ENCODE data around the gene OLFML1. TPM values are rescaled to one million over a fixed set of nuclear protein-coding genes. Genes with fewer than 3 reads are reported as not detected.

OLFML1 gene
- polyA plus RNA-seq (ENCODE audit: insufficient read length in 4 of 4): 100 to 1,000 TPM in 1 of 4 donors, 10 to 100 TPM in 3; 31.5 to 220 (median 47.8) TPM

DNA sequence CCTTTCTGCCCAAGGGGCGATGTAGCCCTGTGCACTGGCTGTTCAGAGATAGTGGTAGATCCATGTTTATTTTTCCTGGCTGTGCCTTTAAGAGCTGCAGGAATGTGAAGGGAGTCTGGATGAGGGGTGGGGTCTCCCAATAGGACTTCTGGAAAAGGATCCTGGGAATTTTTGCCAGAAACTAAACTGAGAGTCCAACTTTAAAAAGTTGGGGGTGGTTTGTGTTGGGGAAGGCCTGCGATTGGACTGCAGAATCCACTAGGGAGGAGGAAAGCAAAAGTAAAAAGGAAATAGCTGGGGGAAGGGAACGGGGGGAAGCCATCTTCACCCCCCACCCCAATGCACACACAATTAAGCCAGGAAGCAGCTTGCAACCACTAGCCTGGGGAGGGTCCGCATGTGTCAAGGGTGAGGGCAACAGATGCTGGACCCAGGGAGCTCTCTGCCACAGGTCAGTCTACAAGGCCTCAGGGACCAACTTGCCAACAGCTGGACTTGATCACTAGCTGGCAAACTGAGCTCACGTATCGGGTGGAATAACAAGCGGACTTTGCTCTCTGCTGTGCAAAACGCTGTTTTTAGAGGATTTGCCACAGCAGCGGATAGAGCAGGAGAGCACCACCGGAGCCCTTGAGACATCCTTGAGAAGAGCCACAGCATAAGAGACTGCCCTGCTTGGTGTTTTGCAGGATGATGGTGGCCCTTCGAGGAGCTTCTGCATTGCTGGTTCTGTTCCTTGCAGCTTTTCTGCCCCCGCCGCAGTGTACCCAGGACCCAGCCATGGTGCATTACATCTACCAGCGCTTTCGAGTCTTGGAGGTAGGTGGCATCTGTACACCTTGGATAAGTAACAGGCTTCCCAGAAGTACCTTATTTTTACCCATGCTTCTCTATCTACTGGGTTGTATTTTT lies at the start of gene OLFML1:
TSS of gene OLFML1 (plus strand) at position 321 of the 912 bp plus-strand sequence. CDS start at position 691, 370 bp downstream.
- peak; percentile 37 to 49 (median 42) for DNase-seq (ENCODE audit: low read depth in 4 of 4, low spot score in 3 of 4)

DNA sequence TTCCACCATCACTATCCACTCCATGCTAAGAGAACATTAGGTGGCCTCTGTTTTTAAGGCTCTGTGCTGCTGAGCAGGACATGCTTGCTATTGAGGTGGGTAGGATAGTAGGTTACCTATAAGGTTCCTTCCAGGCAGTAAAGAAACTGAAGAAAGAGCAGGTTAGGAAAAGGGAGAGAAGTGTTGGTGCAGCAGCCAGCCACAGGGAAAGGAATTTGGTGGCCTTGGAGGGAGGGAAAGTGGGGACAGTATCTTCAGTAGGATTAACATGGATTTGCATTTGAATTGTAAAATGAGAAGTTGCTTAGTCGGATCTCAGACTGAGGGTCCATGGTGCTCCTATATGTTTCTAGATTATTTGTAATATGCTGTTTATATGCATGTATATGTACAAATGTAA lies 49.2 kb upstream of the OLFML1 start:
- DNase-seq (ENCODE audit: low read depth in 4 of 4, low spot score in 3 of 4): no peak

DNA sequence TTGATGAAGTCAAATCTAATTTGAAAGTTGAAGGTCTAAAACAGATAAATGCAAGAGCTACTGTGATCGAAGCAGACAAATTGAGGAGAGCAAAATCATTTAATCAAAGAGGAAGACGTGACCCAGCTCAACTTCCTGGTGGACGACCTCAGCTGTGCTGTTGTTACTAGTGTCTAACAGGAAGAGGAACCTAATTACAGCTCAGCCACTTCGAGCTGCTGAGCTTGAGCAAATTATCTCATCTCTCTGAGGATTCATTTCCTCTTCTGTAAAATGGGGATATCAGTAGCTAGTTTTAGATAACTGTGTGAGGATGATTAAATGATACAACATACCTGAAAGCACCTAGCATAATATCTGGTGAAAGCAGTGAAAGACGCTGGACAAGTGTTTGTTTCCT lies 48.6 kb upstream of the OLFML1 start:
- no peak for DNase-seq (ENCODE audit: low read depth in 4 of 4, low spot score in 3 of 4)

DNA sequence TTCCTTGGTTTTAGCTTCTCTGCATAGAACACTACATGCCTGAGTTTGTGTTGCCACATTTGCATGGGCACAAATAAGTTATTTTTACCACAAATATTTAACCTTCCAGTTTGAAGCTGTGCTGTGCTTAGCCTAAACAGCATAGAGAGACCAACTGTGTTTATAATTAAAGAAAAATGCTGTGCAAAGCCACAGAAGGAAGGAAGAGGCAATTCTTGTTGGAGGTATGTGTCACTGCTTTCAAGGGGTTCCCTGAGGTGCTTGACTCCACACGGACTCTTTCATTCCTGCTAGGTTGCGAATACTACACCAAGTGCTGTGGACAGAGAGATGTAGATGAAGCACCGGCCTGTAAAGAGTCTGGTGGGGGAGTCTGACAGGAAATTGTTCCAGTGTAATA lies 47.6 kb upstream of the OLFML1 start:
- no peak for DNase-seq (ENCODE audit: low read depth in 4 of 4, low spot score in 3 of 4)

DNA sequence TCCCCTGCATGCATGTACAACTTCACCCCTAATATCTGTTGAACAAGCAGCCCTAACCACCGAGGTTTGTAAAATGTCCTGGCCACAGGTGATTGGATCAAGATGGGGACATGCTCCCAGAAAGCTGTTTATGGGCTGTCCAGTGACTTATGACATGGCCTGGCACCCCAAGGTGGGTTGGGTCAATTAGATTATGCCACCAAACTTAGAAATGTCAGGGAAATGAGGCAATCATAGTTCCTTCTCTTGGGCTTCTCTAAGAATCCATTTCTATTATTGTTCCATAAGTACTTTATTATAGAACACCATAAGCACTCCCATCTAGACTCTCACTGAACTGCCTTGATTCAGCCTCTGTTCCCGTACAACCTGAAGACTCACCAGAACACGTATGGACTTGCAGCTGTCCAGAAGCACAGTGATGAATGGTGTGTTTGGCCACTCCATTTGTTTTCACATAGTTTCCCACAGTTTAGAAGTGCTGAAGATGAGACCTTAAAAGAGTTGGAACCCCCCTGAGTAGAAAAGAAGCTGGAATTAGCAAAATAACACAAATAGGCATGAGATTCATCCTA lies 45.5 kb upstream of the OLFML1 start:
- DNase-seq (ENCODE audit: low read depth in 4 of 4, low spot score in 3 of 4): no peak

DNA sequence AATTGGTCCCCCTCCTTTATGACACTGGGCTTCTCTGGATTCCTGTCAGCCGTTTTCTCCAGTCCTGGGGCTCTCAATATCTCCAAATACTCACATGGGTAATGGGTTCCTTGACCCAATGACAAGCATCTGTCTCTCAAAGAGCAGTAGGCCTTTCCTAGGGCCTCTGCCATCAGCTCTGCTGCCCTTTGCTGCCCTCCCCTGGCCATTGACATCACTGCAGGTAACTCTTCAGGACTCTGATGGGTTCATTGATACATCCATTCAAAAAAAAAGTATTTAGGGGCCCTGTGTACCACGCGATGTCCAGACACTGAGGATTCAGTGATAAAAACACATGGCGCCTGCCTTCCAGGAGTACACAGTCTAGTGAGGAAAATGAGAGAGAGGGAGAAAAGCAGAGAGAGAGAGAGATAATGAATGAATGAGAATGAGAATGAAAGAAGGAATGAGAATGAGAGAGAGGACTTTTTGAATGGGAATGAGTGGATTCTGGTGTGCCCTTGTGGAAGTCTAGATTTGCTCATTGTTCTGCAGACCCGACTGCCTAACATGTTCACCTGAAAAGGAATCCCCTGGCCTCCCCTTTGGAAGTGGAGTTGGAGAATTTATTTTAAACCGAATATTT lies 42.6 kb upstream of the OLFML1 start:
- peak in 1 of 4 donors; percentile 24 for DNase-seq (ENCODE audit: low read depth in 4 of 4, low spot score in 3 of 4)

DNA sequence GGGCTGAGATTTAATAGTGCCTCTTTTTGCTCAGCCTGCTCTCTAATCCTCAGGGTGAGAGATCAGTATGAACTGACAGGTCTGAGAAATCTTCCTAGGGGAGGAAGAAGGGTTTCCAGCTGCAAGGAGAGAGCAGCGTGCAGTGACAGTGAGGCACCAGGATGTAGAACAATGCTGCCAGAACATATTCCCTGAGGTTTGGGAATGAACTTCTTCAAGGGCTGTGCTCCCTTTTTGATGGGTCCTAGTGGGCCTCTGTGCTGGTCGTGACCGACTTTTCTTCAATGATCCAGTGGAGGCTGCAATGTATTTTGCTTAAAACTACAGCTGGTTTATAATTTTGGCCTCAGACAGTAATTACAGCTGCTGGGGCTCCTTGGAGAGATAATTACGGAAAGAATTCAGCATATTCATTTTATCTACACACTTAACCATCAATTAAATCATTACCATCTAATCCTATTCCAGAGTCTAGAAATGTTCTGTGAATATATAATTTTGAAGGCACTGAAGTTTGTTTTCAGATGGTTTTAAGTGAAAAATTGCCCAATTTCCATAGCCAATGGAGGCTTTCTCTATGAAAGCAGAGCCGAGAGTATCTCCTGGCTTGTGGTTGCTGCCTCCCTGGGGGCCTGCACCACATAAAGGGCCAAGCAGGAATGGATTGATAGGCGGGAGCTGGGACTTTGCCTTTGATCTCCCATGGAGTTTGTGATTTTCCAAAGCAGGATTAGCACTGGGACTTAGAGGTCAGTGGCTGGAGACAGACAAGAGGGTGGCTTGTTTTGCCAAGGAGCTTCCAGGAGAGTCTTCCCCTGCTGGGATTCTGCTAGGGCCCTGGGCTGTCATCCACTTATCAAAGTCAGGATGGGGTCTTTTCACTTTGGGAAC lies 41.0 kb upstream of the OLFML1 start:
- DNase-seq (ENCODE audit: low read depth in 4 of 4, low spot score in 3 of 4): no peak

DNA sequence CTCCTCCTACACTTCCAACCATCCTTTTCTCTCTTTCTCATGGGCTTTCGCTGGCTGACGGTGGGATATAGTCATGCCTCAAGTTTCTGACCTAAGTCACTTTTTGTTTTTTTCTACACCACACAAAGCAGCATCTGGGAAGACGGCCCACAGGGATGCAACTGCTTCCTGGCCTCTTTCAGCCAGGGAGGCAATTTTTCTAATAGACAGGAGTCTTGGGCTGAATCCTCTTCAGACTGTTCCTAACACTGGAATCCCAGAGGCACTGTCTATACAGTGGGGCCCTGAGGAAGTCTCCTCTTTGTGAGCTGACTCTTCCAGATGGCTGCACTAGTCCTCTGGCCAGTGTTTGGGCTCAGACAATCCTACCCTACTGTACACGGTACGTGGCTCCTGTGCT lies 39.7 kb upstream of the OLFML1 start:
- no peak for DNase-seq (ENCODE audit: low read depth in 4 of 4, low spot score in 3 of 4)

DNA sequence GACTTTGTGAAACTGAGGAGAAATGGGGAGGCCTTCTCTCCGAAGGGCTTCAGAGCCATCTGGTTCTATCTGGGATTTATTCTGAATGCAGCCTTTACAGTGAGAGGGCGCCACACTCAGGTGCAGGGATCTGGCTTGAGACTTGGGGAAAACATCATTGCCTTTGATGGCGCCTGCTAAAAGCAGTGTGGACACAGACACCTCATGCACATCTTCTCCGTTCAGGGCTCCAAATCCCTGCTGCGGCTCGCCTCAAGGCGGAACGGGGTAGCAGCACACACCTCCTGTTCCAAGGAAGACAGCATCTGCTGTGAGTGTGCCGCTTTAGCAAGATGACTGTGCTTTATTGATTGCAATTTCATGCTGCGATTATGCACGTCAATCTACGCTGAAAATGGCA lies 37.1 kb upstream of the OLFML1 start:
- DNase-seq (ENCODE audit: low read depth in 4 of 4, low spot score in 3 of 4): no peak

DNA sequence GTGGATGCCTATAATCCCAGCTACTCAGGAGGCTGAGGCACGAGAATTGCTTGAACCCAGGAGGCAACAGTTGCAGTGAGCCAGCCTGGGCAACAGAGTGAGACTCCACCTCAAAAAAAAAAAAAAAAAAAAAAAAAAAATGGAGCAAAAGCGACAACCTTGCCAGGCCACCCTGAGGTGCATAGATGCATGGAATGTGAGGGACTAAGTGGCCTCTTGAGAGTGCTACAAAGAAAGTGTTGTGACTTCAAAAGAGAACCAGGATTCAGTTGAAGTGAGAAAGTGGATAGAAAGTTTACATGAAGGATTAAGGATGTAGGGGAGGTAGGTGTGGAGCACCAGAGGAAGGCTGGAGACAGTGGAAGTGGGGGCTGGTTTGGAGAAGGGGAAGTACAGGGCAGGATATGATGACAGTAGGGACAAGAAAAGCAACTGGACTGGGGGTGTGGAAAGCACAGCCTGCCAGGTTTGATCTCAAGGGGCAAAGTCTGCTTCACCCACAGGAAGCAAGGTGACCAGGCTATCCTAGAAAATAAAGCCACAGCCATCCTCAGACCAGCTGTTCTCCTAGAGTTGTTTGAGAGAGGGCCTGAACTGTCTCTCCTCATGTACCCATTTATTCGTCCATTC lies 36.0 kb upstream of the OLFML1 start:
- DNase-seq (ENCODE audit: low read depth in 4 of 4, low spot score in 3 of 4): no peak

DNA sequence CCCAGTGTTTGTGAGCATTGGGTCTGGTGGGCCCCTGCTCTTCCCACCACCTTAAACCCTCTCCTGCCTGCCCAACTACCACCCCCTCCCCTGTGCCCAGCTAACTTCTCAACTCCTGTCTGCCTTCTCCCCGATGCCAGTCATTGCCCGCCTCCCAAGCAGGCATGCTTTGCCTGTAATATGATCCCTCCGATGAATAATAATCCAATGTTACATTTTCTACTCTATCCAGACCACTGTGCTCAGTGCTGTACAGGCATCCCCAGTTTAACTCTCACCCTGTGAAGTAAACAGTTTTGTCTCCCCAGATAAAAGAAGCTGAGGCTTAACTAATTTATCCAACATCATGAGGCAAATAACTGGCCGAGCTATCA lies 35.5 kb upstream of the OLFML1 start:
- no peak for DNase-seq (ENCODE audit: low read depth in 4 of 4, low spot score in 3 of 4)

DNA sequence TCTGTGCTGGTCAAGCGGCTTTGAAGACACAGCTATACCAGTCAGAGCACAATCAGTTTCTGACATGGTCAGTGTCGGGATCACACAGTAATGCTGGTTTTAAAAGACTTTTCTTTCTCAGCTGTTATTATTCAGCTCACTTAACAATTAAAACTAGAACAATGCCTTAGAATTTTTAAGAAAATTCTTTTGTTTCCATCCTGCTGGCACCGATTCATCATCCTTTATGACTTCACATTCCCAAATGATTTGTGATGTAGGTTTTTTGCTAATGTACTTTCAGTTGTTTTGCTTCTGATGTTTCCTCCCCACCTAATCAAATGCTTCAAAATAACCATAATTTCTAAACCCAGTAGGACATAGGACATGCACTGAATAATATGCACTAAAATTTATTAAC lies 34.5 kb upstream of the OLFML1 start:
- DNase-seq (ENCODE audit: low read depth in 4 of 4, low spot score in 3 of 4): no peak

DNA sequence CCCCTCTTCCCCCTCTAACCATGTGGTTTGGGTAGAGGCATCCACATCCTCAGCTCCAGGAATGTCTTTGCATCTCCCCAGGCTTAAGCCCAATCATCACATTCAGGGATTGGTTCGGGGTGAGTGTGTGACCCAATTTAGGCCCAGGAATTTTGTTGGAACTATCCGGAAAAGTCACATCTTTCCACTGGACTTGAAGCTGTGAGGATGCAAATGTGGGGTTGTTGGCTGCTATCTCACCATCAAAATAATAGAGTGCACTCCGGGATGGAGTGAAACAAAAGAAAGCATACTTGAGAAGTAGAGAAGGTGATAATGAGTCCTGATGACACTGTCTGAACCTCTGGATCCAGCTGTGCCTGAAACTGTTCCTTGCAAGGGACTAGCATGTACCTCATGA lies 33.8 kb upstream of the OLFML1 start:
- no peak for DNase-seq (ENCODE audit: low read depth in 4 of 4, low spot score in 3 of 4)

DNA sequence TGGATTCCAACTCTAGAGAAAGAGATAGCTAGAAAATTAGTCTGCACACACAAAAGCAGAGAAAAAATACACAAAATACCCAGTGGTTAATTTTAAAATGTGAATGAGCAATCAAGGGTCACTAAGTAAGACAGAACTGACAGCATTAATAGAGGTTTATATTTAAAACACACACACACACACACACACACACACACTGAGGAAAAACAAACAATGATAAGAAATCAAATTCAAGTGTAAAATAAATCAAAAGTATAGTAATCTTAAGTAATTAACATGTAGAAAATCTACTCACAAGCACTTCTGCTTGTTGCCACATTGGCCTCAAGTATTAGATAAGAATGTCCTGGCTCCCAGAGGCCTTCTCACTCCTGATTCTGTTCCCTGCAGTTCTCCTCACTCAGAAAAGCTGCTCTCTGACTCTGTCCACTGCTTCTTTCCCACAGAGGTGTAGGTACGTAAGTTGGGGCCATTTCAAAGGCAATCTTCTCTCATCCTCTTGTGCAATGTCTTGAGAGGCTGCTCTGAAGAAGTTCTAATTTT lies 33.3 kb upstream of the OLFML1 start:
- DNase-seq (ENCODE audit: low read depth in 4 of 4, low spot score in 3 of 4): no peak

DNA sequence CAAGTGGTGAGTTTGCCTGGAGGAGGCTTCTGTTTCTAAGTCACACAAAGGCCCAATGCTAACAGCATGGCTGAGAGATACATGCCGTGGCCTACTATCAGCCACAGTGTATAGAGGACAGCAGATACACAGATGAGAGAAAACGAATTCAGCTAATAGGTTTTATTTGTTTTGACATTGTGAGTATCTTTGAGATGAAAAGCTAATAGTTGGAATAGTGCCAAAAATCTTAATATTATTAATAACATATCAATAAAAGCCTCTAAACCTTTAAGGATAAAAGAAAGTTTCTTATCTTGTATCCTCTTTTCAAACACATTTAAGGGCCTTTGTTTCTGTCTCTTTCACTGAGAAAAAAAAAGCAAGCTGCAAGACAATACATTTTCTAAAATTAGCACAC lies 30.5 kb upstream of the OLFML1 start:
- no peak for DNase-seq (ENCODE audit: low read depth in 4 of 4, low spot score in 3 of 4)

DNA sequence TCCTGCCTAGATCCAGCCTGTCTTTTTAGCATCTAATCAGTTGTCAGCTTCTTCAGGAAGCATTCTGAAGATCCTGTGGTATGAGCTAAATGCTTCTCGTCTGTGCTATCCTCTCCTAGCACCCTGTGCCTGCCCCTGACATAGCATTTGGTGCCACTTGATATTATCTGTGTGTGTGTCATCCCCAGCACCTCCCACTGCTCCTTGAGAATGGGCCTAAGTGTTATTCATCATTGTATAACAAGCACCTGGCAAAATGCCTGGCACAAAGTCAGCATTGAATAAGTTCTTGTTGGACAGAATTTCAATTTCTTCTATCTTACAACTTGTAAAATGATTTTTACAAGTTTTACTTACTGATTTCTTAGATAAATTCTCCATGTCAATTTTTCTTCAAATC lies 28.1 kb upstream of the OLFML1 start:
- DNase-seq (ENCODE audit: low read depth in 4 of 4, low spot score in 3 of 4): no peak

DNA sequence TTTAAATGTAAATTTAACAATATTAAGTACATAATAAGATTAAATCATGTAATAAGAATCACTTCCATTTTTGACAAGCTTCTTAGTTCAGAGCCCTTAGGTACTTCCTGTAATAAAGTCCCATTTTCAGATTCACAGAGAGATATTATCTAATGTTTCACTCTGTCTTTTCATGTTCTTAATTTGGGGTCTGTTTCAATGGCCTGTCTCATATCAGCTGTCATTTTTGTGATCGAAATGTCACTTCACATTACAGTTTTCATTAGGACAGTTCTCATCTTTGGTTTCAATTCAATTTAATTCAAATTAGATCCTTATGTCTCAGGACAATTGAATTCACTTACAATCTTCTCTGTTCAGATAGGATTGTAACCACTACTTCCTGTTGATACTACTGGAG lies 22.6 kb upstream of the OLFML1 start:
- DNase-seq (ENCODE audit: low read depth in 4 of 4, low spot score in 3 of 4): no peak

DNA sequence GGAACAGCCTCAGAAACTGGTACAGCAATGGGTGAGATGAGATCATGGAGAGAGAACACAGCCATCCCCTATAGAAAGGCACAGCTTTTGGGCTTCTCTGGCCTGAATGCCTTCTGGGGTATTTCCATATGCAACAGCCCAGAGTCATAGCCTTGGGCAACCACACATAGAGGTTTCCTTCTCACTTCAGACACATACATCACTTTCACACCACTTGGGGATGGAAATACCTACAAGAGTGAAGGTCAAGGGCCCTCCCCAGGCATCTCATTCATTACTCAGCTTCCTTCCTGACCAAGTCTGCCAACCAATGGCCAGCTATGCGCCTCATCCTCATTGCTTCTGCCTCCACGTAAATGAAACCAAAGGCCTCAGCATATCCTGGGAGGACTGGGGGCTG lies 17.7 kb upstream of the OLFML1 start:
- no peak for DNase-seq (ENCODE audit: low read depth in 4 of 4, low spot score in 3 of 4)

DNA sequence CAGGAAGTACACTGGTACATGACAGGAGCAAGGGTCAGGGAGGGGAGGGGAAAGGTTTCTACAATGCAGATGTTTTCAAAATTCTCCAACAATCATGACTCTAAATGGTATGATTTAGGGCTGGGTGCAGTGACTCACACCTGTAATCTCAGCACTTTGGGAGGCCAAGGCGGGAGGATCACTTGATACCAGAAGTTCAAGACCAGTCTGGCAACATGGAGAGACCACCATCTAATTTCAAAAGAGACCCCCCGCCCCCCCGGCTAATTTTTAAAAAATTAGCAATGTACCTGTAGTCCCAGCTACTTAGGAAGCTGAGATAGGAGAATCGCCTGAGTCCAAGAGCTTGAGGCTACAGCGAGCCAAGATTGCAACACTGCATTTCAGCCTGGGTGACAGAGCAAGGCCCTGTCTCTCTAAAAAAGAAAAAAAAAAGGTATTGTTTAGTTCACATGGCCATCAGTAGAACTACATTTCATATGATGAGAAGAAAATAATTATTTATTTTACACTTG lies 15.9 kb upstream of the OLFML1 start:
- no peak for DNase-seq (ENCODE audit: low read depth in 4 of 4, low spot score in 3 of 4)

DNA sequence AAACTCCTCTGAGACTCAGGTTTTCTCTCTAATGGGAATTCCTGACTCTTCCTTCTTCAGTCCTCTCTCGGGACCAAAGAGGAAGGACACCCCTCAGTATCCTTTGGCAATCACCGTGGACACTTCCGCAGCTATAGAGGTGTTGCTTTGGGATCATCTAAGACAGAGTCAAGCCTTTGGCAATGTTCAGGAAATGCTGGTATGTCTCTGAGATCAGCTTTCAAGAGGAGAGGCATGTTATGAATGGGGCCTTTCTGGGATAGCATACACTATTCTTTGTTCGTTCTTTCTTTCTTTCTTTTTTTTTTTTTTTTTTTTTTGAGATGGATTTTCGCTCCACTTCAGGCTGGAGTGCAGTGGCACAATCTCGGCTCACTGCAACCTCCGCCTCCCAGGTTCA lies 14.2 kb upstream of the OLFML1 start:
- no peak for DNase-seq (ENCODE audit: low read depth in 4 of 4, low spot score in 3 of 4)
